Left ventricle myocardium inferior (tissue), 1 donor: ENCODE data around the gene CEP128. TPM values are rescaled to one million over a fixed set of nuclear protein-coding genes. Genes with fewer than 3 reads are reported as not detected.

Source experiments
- DNase-seq: peaks from one replicate; pipeline ENCODE4 v3.0.0-alpha.2; 2020
- H3K27ac ChIP-seq: fragments of 200-600 bp; replicated peaks from 2 replicates; pipeline ENCODE4 v1.8.0; 2021
- H3K27me3 ChIP-seq: fragments of 200-600 bp; 2 replicates; pipeline ENCODE4 v1.8.0; 2021; ENCODE audit warnings: low read depth
- H3K36me3 ChIP-seq: fragments of 200-600 bp; 2 replicates; pipeline ENCODE4 v1.8.0; 2021
- H3K4me1 ChIP-seq: fragments of 200-600 bp; 2 replicates; pipeline ENCODE4 v1.8.0; 2021
- H3K4me3 ChIP-seq: fragments of 200-600 bp; 2 replicates; pipeline ENCODE4 v1.8.0; 2021; ENCODE audit warnings: mild to moderate bottlenecking, moderate library complexity
- H3K9me3 ChIP-seq: fragments of 200-600 bp; replicated peaks from 2 replicates; pipeline ENCODE4 v1.8.0; 2021
- intact Hi-C: fragments of 100-400 bp; cut with micrococcal nuclease; formaldehyde crosslinking; loops from one replicate; pipeline ENCODE4 v1.11.0; 2022
- total RNA-seq: library from RNA; stranded (reverse); fragmentation: NEBNext Ultra II Directional; extraction: Animal tissue kit (Norgen Biotek cat#: 25700); gene quantifications from one replicate; pipeline ENCODE4 v1.2.1, GENCODE V29; 2021
- TF ChIP-seq, protein P1 (sequence below): fragments of 200-600 bp; IDR thresholded peaks from 2 replicates; pipeline ENCODE4 v1.8.0; 2021; ENCODE audit warnings: antibody characterized with exemption, mild to moderate bottlenecking, borderline replicate concordance
- donor health status: DM: no; HTN: yes; CAD: no; lungs with severe emphysema.

The CEP128 gene
- total RNA-seq, 1 donor from 2014 or later = 2.3 TPM

DNA sequence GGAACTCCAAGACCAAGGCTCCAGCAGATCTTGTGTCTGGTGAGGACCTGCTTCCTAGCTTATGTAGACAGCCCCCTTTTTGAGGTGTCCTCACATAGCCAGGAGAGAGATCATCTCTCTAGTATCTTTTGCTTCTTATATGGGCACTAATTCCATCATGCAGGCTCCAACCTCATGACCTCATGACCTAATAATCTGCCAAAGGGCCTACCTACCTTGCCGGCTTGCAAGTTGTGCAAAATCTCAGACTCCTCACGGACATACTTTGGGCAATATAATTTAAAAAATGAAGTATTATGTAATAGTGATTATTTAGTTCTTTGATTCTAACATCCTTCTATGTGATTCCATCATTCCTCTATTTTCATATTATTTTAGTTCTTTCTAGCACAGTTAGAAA is 397.2 kb downstream of the CEP128 start:
- DNase-seq = no peak
- H3K27ac ChIP-seq = no peak overlapping the region
- TF ChIP-seq, protein P1, sequence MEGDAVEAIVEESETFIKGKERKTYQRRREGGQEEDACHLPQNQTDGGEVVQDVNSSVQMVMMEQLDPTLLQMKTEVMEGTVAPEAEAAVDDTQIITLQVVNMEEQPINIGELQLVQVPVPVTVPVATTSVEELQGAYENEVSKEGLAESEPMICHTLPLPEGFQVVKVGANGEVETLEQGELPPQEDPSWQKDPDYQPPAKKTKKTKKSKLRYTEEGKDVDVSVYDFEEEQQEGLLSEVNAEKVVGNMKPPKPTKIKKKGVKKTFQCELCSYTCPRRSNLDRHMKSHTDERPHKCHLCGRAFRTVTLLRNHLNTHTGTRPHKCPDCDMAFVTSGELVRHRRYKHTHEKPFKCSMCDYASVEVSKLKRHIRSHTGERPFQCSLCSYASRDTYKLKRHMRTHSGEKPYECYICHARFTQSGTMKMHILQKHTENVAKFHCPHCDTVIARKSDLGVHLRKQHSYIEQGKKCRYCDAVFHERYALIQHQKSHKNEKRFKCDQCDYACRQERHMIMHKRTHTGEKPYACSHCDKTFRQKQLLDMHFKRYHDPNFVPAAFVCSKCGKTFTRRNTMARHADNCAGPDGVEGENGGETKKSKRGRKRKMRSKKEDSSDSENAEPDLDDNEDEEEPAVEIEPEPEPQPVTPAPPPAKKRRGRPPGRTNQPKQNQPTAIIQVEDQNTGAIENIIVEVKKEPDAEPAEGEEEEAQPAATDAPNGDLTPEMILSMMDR = no peak
- H3K36me3 ChIP-seq = no peaks in the 10 kb centered on the region
- intact Hi-C loops = no loop called here
- H3K4me1 ChIP-seq = no peaks in the 10 kb centered on the region
- no peaks in the 10 kb centered on the region for H3K27me3 ChIP-seq
- H3K9me3 ChIP-seq = peaks cover 12% of the 10 kb centered on the region
- H3K4me3 ChIP-seq = no peak overlapping the region

DNA sequence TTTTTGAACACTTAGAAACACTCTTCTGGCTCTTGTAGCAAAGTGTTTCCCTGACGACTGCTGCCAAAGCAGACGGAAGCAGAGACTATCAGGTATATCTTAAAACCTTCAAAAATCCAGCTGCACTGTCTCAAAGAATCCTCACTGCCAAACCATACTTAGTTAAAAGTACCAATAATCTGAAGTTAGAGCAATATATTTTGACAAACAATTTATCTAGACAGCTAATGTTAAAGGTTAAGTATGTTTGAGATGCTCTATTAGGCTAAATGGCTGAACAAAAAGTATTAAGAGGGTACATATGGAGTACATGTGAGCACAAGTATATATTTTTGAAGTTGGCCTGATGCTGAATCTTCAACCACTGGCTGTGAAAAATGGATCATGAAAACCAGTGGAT is 398.3 kb downstream of the CEP128 start:
- no peaks in the 10 kb centered on the region for H3K27me3 ChIP-seq
- TF ChIP-seq, protein P1 = no peak
- DNase-seq = no peak
- intact Hi-C loops = no loop called here
- H3K4me3 ChIP-seq = no peak overlapping the region
- H3K36me3 ChIP-seq = no peaks in the 10 kb centered on the region
- H3K4me1 ChIP-seq = no peaks in the 10 kb centered on the region
- H3K9me3 ChIP-seq = peaks cover 15% of the 10 kb centered on the region
- H3K27ac ChIP-seq = no peak overlapping the region

- H3K36me3 ChIP-seq = no peaks in the 10 kb centered on the region
- peaks cover 15% of the 10 kb centered on the region for H3K9me3 ChIP-seq
- TF ChIP-seq, protein P1 = no peak
- H3K27ac ChIP-seq = no peak overlapping the region
- no peak for DNase-seq
- no peaks in the 10 kb centered on the region for H3K4me1 ChIP-seq
- H3K27me3 ChIP-seq = no peaks in the 10 kb centered on the region
- intact Hi-C loops = no loop called here
- H3K4me3 ChIP-seq = no peak overlapping the region
Measured at GRCh38 chr14:80538633-80539375, 402.7 kb downstream of the CEP128 start.

DNA sequence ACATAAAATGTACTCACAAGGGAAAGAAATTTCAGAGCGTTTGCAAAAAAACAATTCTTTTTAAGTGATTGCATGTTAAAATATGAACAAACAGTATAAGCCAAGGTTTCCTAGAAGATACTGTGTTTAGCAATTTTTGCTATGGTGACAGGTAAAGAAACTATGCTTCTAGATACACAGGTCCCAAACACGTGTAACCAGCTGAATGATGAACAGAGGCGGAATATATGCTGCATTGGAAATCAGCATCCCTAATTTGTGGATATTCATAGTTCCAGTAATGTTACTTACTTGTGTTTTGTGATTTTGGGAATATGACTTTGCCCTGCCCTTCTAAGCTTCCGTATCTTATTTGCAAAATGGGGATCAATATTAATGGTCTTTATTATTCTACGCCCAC is 403.9 kb downstream of the CEP128 start:
- no peak for DNase-seq
- TF ChIP-seq, protein P1 = no peak
- H3K27ac ChIP-seq = no peak overlapping the region
- H3K4me3 ChIP-seq = no peak overlapping the region
- no peaks in the 10 kb centered on the region for H3K27me3 ChIP-seq
- H3K4me1 ChIP-seq = no peaks in the 10 kb centered on the region
- H3K9me3 ChIP-seq = peaks cover 15% of the 10 kb centered on the region
- intact Hi-C loops = no loop called here
- no peaks in the 10 kb centered on the region for H3K36me3 ChIP-seq

GRCh38 chr14:80536456-80536855 is 405.1 kb downstream of the CEP128 start:
- H3K27me3 ChIP-seq = no peaks in the 10 kb centered on the region
- no peaks in the 10 kb centered on the region for H3K4me1 ChIP-seq
- TF ChIP-seq, protein P1 = no peak
- no peaks in the 10 kb centered on the region for H3K36me3 ChIP-seq
- no peak overlapping the region for H3K4me3 ChIP-seq
- DNase-seq = no peak
- H3K27ac ChIP-seq = no peak overlapping the region
- H3K9me3 ChIP-seq = peaks cover 15% of the 10 kb centered on the region
- intact Hi-C loops = no loop called here
